Measurements from ENCODE around the gene C2orf68. TPM values are rescaled to one million over a fixed set of nuclear protein-coding genes. Genes with fewer than 3 reads are reported as not detected.
A peak's percentile ranks its signal among the peaks of the same experiment; 100 is the strongest.
"Not testable (repeated sequence)": the region's sequence is repeated elsewhere in the genome, so short reads cannot be mapped to it uniquely, and the experiment has no call there.

The C2orf68 gene
- total RNA-seq, 1 experiment from 2014 or later: 37.0 TPM

DNA sequence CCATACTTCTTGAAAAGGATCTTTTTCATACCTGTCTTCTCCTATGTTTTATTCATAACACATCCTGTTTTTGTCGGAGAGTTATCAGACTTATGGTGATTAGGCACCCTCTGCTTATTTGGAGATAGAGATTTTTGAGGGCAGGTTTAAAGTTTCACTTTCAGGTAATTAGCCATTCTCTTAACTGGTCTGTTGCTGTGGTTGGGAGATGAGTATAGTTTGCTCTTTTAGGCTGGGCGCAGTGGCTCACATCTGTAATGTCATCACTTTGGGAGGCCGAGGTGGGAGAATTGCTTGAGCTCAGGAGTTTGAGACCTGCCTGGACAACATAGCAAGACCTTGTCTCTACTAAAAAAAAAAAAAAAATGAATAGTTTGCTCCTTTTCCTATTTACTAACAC lies 30.9 kb upstream of the C2orf68 start:
- no peak for DNase-seq (ENCODE audit: low read depth)
- in situ Hi-C loops (cut with HindIII; ENCODE audit: low pct_unique_long_range_greater_than_20kb, low sequenced_read_pairs): no loop called here

DNA sequence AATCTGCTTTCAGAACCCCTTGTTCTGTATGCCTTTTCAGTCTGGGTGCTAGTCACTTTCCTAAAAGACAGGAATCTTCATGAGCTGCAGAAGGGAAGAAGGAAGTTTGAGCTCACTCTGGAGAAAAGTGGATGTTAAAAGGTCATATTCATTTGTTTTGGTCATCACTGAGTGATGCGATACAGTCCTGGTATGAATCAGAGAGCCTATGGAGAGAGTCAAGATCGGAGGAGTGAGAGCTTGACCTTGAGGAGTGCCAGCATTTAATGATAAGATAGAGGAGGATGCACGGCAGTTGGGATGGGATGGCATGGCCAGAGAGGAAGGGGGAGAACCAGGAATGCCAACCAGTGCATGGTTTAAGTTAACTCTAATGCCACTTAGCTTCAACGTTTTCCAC lies 23.8 kb upstream of the C2orf68 start:
- in situ Hi-C loops (cut with HindIII; ENCODE audit: low pct_unique_long_range_greater_than_20kb, low sequenced_read_pairs): no loop called here
- no peak for DNase-seq (ENCODE audit: low read depth)

DNA sequence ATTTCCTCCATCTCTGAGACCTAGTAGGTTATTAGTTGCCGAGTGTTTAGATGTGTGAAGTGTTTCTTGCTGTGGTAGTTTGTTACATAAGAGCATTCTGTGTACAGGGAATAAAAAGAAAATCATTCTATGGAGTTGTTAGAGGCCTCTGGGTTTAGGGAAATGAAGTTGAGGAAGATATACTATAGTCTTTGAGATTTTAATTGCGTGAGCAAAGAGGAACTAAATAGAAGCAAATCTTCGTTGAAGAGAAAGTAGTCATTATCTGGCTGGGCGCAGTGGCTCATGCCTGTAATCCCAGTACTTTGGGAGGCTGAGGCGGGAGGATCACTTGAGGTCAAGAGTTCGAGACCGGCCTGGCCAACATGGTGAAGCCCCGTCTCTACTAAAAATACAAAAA lies 23.1 kb upstream of the C2orf68 start:
- in situ Hi-C loops (cut with HindIII; ENCODE audit: low pct_unique_long_range_greater_than_20kb, low sequenced_read_pairs): no loop called here
- no peak for DNase-seq (ENCODE audit: low read depth)

DNA sequence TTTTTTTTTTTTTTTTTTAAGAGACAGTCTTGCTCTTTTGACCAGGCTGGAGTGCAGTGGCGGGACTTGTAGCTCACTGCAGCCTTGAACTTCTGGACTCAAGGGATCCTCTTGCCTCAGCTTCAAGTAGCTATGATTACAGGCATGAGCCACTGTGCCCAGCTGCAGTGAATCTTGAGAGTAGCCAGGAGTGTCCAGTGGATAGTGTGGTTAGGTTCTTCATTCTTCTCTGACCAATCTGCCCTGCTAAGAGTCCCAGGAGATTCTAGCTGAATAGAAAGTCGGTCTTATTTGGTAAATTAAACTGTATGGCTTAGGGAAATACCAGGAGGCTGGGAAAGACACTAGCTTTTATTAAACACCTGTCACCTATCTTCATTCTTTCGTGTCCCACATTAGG lies 19.4 kb upstream of the C2orf68 start:
- no peak for DNase-seq (ENCODE audit: low read depth)
- in situ Hi-C loops (cut with HindIII; ENCODE audit: low pct_unique_long_range_greater_than_20kb, low sequenced_read_pairs): no loop called here

DNA sequence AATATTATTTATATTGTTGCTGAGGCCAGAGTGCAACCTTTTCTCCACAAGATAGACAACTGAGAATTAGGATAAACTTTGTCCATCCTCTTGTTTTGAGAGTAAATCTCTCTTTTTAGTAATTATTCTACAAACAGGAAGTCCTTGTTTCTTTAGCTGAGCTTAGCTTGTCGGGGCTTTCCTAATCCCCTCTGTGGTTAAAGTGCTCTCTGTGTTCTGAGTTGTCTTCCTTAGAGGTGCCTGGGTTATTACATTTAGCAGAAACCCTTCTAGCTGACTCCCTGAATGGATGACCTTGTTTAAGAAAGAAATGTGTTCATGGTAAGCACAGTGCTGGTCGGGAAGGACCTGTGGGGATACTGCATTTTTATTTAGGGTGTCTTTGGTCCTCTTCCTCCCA lies 16.8 kb upstream of the C2orf68 start:
- no peak for DNase-seq (ENCODE audit: low read depth)
- in situ Hi-C loops (cut with HindIII; ENCODE audit: low pct_unique_long_range_greater_than_20kb, low sequenced_read_pairs): no loop called here

DNA sequence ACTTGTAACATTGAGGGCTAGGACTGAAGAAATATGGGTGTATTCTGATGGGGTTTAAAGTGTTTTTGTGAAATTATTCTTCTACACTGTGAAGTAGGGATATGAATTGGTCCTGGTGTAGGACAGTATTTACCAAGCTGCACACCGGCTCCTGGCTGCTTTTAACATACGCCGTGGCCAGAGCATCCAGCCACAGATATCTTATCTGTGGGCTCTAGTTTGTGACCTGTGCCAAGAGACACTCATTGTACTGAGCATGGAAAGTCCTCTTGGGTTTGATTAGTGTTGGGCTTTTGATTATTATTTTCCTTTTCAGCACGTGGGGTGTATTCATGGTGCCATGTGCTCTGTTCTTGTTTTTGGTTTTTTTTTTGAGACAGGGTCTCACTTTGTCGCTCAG lies 12.1 kb upstream of the C2orf68 start:
- in situ Hi-C loops (cut with HindIII; ENCODE audit: low pct_unique_long_range_greater_than_20kb, low sequenced_read_pairs): no loop called here
- DNase-seq (ENCODE audit: low read depth): no peak

DNA sequence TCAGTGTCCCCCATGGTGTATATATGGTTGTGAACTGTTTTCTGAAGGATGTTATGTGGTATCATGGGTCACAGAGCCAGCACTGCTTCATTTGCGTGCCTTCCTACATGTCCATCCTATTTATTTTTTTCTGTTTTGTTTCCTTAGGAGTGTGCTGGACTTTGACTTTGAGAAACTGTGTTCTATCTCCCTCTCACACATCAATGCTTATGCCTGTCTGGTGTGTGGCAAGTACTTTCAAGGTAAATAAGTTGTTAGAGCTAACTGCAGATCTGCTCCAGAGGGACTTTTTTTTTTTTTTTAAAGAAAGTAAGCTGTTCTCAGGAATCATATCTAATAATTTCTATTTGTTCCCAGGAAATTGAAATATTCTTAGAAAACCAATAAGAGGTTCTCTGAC lies 9.5 kb upstream of the C2orf68 start:
- in situ Hi-C loops (cut with HindIII; ENCODE audit: low pct_unique_long_range_greater_than_20kb, low sequenced_read_pairs): no loop called here
- DNase-seq (ENCODE audit: low read depth): no peak

DNA sequence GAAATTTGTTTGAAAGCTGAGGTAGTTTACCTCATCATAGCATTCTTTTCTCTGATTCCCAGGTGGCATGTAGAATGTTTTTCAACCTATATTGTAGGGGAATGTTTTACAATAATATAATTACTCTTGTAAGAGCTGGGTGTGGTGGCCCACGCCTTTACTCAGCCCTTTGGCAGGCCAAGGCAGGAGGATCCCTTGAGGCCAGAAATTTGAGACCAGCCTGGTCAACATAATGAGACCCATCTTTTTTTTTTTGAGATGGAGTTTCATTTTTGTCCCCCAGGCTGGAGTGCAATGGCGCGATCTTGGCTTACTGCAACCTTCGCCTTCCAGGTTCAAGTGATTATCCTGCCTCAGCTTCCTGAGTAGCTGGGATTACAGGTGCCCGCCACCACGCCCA lies 7.8 kb upstream of the C2orf68 start:
- in situ Hi-C loops (cut with HindIII; ENCODE audit: low pct_unique_long_range_greater_than_20kb, low sequenced_read_pairs): no loop called here
- DNase-seq (ENCODE audit: low read depth): no peak

DNA sequence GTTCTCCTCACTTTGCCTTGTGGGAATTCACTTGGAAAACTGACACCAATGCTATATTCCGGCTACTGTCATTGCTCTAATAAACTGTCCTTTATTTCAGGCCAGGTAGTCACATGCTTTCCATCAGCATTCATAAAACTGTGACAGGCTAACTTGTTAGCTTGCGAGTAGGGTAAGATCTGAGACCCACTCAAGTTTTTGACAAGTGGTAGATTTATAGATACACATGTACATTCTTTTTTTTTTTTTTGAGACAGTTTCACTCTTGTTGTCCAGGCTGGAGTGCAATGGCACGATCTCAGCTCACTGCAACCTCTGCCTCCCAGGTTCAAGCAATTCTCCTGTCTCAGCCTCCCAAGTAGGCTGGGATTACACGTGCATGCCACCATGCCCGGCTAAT lies 5.9 kb upstream of the C2orf68 start:
- DNase-seq (ENCODE audit: low read depth); in situ Hi-C loops (cut with HindIII; ENCODE audit: low pct_unique_long_range_greater_than_20kb, low sequenced_read_pairs): not testable (repeated sequence)

DNA sequence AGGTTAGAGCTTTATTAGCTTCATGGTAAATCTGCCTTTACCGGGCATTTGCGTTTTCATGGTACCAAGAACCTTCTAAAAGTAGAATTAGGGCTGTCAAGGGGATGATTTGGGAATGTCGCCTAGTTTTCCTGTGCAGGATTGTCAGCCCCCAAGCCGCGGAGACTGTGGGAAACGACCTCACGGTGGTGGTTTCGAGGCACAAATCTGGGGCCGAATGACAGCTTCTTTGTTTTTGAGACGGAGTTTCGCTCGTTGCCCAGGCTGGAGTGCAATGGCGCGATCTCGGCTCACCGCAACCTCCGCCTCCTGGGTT lies 3.5 kb upstream of the C2orf68 start:
- in situ Hi-C loops (cut with HindIII; ENCODE audit: low pct_unique_long_range_greater_than_20kb, low sequenced_read_pairs): no loop called here
- no peak for DNase-seq (ENCODE audit: low read depth)

DNA sequence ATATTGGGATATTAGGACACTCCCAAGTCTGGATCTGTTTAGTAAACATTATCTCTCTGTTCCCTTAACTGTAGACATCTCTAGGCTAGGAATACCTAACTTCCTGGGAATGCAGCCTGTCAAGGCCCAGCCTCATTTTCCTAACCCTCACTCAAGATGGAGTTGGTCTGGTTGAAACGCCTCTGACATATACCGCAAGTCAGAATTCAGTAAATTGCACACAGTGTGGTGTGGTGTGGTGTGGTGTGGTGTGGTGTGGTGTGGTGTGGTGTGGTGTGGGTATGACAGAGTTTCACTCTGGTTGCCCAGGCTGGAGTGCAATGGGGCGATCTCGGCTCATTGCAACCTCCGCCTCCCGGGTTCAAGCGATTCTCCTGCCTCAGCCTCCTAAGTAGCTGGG lies 2.9 kb upstream of the C2orf68 start:
- in situ Hi-C loops (cut with HindIII; ENCODE audit: low pct_unique_long_range_greater_than_20kb, low sequenced_read_pairs): not testable (repeated sequence)

DNA sequence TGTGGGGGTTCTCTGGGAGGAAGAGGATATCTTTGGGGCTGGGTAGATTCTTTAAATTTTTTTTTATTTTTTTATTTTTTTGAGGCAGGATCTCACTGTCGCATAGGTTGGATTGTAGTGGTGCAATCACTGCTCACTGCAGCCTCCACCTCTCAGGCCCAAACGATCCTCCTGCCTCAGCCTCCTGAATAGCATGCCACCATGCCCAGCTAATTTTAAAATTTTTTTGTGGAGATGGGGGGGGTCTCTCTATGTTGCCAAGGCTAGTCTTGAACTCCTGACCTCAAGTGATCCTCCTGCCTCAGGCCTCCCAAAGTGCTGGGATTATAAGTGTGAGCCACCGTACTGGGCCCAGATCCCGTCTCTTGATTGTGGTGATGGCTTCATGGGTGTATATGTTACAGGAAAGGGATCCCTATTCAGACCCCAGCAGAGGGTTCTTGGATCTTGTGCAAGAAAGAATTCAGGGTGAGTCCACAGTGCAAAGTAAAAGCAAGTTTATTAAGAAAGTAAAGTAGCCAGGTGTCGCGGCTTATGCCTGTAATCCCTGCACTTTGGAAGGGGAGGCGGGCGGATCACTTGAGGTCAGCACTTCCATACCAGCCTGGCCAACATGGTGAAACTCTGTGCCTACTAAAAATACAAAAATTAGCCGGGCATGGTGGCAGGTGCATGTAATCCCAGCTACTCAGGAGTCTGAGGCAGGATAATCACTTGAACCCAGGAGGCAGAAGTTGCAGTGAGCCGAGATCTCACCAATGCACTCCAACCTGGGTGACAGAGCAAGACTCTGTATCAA lies 2.0 kb upstream of the C2orf68 start:
- no peak for DNase-seq (ENCODE audit: low read depth)
- in situ Hi-C loops (cut with HindIII; ENCODE audit: low pct_unique_long_range_greater_than_20kb, low sequenced_read_pairs): no loop called here

More for the DNA sequence above, 2.9 kb upstream of the C2orf68 start:
- not testable (repeated sequence) for DNase-seq (ENCODE audit: low read depth)

DNA sequence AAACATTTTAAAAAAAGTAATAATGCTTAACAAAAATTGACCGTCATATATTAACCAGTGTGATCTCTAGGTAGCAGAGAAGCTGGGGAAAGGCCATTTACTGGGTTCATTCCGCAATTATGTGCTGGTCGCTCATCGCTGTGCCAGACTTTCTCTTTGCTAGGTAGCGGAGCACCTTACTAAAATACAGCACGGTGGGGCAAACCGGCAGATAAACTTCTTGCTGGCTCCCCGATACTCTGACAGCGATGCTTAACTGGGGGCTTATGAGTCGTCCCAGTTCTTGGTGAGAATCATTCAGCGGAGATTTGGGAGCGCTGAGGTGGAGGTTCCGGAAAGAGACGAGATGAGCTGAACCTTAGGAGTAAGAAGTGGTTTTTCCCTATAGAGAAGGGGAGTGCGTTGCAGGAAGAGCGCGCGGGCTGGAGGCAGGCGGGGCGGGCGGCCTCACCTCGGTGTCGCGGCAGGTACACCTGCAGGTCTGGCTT lies 605 bp downstream of the C2orf68 start:
- in situ Hi-C loops (cut with HindIII; ENCODE audit: low pct_unique_long_range_greater_than_20kb, low sequenced_read_pairs): no loop called here
- peak; percentile 23 for DNase-seq (ENCODE audit: low read depth)

DNA sequence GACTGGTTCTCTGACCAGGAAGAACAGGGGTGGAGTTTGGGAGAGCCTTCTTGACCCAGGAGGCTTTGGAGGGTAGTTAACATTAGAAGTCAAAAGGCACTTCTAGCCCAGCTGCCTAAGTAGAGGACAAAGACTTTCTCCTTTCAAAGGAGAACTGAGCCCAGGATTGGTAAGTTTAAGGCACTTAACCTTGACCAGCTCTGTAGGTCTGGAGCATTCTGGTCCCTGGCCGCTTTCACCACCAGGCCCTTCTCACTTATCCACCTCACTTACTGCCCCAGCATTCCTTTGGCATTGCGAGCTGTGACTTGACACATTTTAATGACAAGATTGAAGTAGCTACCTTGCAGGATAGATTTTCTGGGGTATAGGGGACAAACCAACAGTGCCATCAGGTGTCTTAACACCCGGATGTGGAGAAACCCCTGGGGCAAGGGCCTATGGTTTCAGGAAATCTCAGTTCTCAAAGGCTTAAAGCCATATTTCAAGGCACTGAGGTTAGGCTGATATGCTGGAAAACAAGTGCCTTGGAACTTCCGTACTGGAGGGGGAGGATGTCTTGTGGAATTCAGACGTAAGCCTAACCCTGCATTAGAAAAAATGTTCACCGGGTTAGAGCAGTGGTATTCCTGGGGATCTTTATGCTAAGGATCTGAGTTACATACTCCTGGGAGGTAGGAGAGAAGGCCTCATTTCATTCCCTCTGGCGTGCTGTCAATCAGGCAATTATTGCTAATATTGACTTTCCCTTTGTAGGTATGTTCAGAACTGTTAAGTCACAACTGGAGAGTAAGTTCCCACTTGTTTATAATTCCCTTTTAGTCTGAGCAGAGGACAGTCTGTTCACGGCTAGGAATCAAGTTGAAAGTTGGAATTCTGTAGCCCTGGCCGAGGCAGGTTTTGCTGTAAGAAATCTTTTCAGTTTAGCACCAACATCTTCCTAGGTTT lies 4.3 kb downstream of the C2orf68 start:
- no peak for DNase-seq (ENCODE audit: low read depth)
- in situ Hi-C loops (cut with HindIII; ENCODE audit: low pct_unique_long_range_greater_than_20kb, low sequenced_read_pairs): no loop called here

DNA sequence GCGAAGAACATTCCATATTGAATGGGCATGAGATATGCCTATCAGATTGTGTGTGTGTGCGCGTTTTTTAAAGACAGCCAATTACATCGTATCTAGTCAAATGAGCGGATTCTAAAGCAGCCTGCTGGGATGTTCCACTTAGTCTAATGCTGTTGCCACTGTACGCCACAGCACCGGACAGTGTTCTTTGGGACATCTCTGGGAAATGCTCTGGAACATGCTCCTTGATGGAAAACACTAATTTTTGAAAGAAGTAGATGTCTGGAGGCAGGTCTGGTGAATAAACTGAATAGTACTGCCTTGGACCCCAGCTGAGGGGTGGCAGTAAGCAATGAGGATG lies 5.8 kb downstream of the C2orf68 start:
- no peak for DNase-seq (ENCODE audit: low read depth)
- in situ Hi-C loops (cut with HindIII; ENCODE audit: low pct_unique_long_range_greater_than_20kb, low sequenced_read_pairs): no loop called here

DNA sequence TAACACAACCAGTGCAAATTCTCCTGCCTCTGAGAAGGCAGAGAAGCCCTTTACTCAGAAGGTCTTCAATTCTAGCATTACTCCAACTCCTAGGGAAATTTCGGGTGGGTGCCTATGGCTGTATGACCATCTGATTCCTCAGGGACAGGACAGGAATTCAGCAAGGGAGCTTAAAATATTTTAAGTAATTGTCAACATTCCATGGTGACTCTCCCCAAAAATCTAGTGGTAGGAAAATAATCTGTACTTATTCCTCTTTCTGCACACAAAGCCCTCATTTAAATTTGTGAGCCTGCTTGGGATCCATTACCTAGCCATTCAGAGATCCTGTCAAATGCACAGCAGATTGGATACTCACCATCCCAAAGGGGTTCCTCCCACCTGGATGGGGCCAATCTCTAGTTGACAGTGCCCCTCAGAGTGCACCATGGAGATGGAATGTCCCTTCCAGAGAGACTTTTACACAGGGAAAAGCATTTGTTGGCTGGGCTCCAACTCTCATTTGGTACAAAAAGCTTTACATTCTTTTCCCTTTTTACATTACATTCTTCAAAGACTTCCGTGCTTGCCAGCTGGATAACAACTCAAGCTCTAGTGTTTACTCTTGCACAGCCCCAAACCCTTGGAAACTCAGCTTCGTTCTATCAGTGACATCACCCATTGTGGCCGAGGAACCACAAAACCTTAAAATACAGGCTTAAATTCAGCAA lies 6.3 kb downstream of the C2orf68 start:
- in situ Hi-C loops (cut with HindIII; ENCODE audit: low pct_unique_long_range_greater_than_20kb, low sequenced_read_pairs): no loop called here
- DNase-seq (ENCODE audit: low read depth): no peak

DNA sequence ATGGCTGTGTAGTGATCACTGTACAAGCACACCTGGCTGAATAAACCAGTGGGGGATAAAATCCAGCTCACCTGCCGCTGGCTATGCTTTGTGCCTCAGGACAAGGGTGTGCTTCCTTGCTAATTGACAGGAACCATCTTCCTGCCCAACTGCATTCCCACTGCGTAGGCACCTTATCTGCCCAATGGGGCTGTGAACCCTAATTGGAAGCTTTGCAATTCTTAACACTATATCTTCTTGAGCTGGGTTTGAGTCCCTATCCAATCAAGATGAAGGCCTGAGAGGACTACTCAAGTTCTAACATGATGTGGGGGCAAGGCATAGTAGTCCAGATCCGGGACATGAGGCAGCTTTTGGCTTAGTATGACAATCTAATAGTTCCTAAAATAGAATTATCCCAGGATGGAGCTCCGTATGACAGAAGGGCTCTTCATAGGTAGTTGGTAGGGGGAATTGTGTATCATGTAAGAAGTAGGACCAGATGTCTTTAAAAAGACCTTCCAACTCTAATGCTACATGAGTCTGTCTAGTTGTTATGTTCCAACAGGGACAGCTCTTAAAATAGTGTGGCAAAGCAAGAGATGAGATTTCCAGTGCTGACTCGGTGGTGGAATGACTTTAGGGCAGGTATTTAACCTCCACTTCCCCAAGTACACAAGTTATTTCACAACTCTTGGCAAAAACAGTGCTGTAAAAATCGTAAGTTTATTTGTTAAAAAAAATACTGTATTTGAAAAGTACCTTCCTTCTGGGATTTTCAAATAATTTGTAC lies 7.1 kb downstream of the C2orf68 start:
- in situ Hi-C loops (cut with HindIII; ENCODE audit: low pct_unique_long_range_greater_than_20kb, low sequenced_read_pairs): no loop called here
- no peak for DNase-seq (ENCODE audit: low read depth)

DNA sequence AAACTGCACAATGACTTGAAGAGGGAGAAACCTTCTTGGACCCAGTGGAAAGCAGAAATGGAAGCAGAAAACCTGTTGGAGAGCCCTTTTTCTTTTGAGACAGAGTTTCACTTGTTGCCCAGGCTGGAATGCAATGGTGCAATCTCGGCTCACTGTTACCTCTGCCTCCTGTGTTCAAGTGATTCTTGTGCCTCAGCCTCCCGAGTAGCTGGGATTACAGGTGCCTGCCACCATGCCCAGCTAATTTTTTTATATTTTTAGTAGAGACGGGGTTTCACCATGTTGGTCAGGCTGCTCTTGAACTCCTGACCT lies 7.8 kb downstream of the C2orf68 start:
- in situ Hi-C loops (cut with HindIII; ENCODE audit: low pct_unique_long_range_greater_than_20kb, low sequenced_read_pairs); DNase-seq (ENCODE audit: low read depth): not testable (repeated sequence)
